Measurements from ENCODE around the gene TRAPPC1. TPM values are rescaled to one million over a fixed set of nuclear protein-coding genes. Genes with fewer than 3 reads are reported as not detected.

Gene TRAPPC1
- polyA plus RNA-seq, 1 of the 3 experiments (the other 2 are of a cell fraction) = 555 TPM

- Histone ChIP-seq H4K20me1 (ENCODE audit: insufficient read depth) (no peaks in the 10 kb centered on the region), H3K27me3 (ENCODE audit: insufficient read depth) (no peaks in the 10 kb centered on the region), H3K4me3 (ENCODE audit: low read depth in 2 of 2, low read length in 1 of 2) (no peak overlapping the region), H3K9me3 (no peaks in the 10 kb centered on the region), H3K79me2 (ENCODE audit: insufficient read depth) (no peaks in the 10 kb centered on the region), H2AFZ (ENCODE audit: low read depth) (no peak overlapping the region), H3F3A (replicated peaks; ENCODE audit: insufficient read depth) (no peaks in the 10 kb centered on the region), H3K4me1 (ENCODE audit: control insufficient read depth in 1 of 2, insufficient read depth in 2 of 2, low read depth in 1 of 2, low read length in 1 of 2) (no peaks in the 10 kb centered on the region), H3K9ac (no peak overlapping the region), H3K9me2 (no peaks in the 10 kb centered on the region), H3K36me3 (replicated peaks in 1 of 2; ENCODE audit: control insufficient read depth in 1 of 2, insufficient read depth in 2 of 2, low read length in 1 of 2) (peaks cover 32 to 66% of the 10 kb centered on the region in 2 experiments), H3K27ac (ENCODE audit: low read depth in 2 of 2, low read length in 1 of 2) (no peak overlapping the region), H3K4me2 (no peak overlapping the region)
- TF ChIP-seq ZBTB33 (IDR thresholded peaks at IDR 0.05; ENCODE audit: borderline replicate concordance, low read depth) = no peak
- no peak for TF ChIP-seq MEF2A (IDR thresholded peaks at IDR 0.05; ENCODE audit: borderline replicate concordance, low read depth)
- TF ChIP-seq JUND (IDR thresholded peaks at IDR 0.05) = no peak
- no peak for TF ChIP-seq RFX5 (IDR thresholded peaks at IDR 0.05; ENCODE audit: low read length)
- no peak for TF ChIP-seq EZH2phosphoT487 (IDR thresholded peaks at IDR 0.05; ENCODE audit: borderline replicate concordance, low read depth)
- no peak for TF ChIP-seq SIN3A (IDR thresholded peaks at IDR 0.05; ENCODE audit: borderline replicate concordance, low read depth, low read length)
- no peak for TF ChIP-seq USF1 (IDR thresholded peaks at IDR 0.05; ENCODE audit: borderline replicate concordance, low read depth)
- no peak for TF ChIP-seq TAF1 (IDR thresholded peaks at IDR 0.05; ENCODE audit: borderline replicate concordance, low read depth, low read length)
- TF ChIP-seq FOSL2 (IDR thresholded peaks at IDR 0.05; ENCODE audit: borderline replicate concordance, low read depth) = no peak
- TF ChIP-seq USF2 (IDR thresholded peaks at IDR 0.05; ENCODE audit: borderline replicate concordance, low read depth, low read length) = no peak
- TF ChIP-seq RXRA (IDR thresholded peaks at IDR 0.05; ENCODE audit: borderline replicate concordance, low read depth) = no peak
- ChIA-PET POLR2A (interaction anchor here (1.2 to 3.0 kb wide), 3 partner anchors 11 to 16 kb away, joined by 3 to 11 read pairs (median 4); partner anchors contain the start of genes CNTROB, KCNAB3 and TRAPPC1), CTCF (interaction anchor here (1.2 to 2.3 kb wide), 7 partner anchors 13 to 95 kb away, joined by 3 to 9 read pairs (median 5); partner anchors contain the start of genes CNTROB and TRAPPC1)
- 79% methylated on average over 6 of the region's 7 CpGs for whole genome bisulfite sequencing (ENCODE audit: low lambda C conversion rate)
- no peak for DNase-seq
These were observed 13.9 kb upstream of the TRAPPC1 start for GRCh38 chr17:7945651-7946050.

GRCh38 chr17:7944326-7944725 lies 12.6 kb upstream of the TRAPPC1 start:
- no peak for DNase-seq
- Histone ChIP-seq H4K20me1 (ENCODE audit: insufficient read depth) (no peaks in the 10 kb centered on the region), H3K4me2 (no peak overlapping the region), H3F3A (replicated peaks; ENCODE audit: insufficient read depth) (no peaks in the 10 kb centered on the region), H3K9me2 (no peaks in the 10 kb centered on the region), H3K27me3 (ENCODE audit: insufficient read depth) (no peaks in the 10 kb centered on the region), H3K9ac (no peak overlapping the region), H3K4me1 (ENCODE audit: control insufficient read depth in 1 of 2, insufficient read depth in 2 of 2, low read depth in 1 of 2, low read length in 1 of 2) (no peaks in the 10 kb centered on the region), H3K9me3 (no peaks in the 10 kb centered on the region), H3K4me3 (ENCODE audit: low read depth in 2 of 2, low read length in 1 of 2) (no peak overlapping the region), H3K27ac (ENCODE audit: low read depth in 2 of 2, low read length in 1 of 2) (no peak overlapping the region), H3K36me3 (replicated peaks in 1 of 2; ENCODE audit: control insufficient read depth in 1 of 2, insufficient read depth in 2 of 2, low read length in 1 of 2) (peaks cover 26 to 73% of the 10 kb centered on the region in 2 experiments), H2AFZ (ENCODE audit: low read depth) (no peak overlapping the region), H3K79me2 (ENCODE audit: insufficient read depth) (no peaks in the 10 kb centered on the region)
- TF ChIP-seq TEAD4 (IDR thresholded peaks at IDR 0.05; ENCODE audit: borderline replicate concordance, insufficient read depth) = no peak
- TF ChIP-seq NFIC (IDR thresholded peaks at IDR 0.05; ENCODE audit: borderline replicate concordance) = no peak
- no peak for TF ChIP-seq RAD21 (IDR thresholded peaks at IDR 0.05; ENCODE audit: low read length)
- ChIA-PET POLR2A (interaction anchor here (1.9 to 3.0 kb wide), 2 partner anchors 12 to 15 kb away, joined by 4 to 11 read pairs; partner anchors contain the start of genes CNTROB, KCNAB3 and TRAPPC1), CTCF (interaction anchor here (0.6 to 2.3 kb wide), 10 partner anchors 11 to 132 kb away, joined by 3 to 9 read pairs (median 4); partner anchors contain the start of gene RNF227)
- WGBS (ENCODE audit: low lambda C conversion rate) = 95% methylated on average over 9 of the region's 9 CpGs
